T1000 (cell line): Measurements from ENCODE around the gene SAMD14.

Experiments used
- DNase-seq: peaks from one replicate; lab custom pipeline; 2025; ENCODE audit warnings: mixed read lengths; lab: John Stamatoyannopoulos, UW

Gene SAMD14

DNA sequence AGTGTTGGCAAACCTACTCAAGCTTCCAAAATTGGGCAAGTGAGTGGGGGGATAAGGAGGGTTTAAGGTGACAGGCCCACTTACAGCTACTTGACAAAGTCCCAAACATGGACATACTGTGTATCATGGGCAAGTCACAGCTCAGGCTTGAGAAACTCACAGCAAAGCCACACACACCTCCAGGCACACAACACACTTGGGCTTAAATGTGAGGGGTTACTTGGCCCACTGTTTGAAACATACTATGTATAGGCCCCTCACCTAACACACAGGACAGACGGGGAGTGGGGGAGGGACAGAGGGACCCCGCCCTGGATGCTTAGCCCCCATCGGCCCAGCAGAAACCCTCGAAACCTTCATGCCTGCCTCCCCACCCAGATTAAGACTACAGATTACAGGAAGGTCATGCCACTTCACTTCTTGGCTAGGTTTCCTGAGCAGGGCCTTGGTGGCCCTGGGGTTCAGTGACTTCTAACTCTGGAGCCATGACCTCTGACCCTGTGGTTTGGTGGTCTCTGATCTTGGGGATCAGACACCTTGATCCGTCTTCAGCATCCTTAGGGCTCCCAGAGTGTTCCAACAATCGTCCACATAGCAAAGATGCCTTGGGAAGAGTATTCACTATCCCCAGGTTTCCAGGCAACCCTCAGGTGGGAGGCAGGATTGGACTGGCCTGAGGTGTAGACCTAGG, 2.3 kb upstream of the SAMD14 start:
- DNase-seq: no peak

DNA sequence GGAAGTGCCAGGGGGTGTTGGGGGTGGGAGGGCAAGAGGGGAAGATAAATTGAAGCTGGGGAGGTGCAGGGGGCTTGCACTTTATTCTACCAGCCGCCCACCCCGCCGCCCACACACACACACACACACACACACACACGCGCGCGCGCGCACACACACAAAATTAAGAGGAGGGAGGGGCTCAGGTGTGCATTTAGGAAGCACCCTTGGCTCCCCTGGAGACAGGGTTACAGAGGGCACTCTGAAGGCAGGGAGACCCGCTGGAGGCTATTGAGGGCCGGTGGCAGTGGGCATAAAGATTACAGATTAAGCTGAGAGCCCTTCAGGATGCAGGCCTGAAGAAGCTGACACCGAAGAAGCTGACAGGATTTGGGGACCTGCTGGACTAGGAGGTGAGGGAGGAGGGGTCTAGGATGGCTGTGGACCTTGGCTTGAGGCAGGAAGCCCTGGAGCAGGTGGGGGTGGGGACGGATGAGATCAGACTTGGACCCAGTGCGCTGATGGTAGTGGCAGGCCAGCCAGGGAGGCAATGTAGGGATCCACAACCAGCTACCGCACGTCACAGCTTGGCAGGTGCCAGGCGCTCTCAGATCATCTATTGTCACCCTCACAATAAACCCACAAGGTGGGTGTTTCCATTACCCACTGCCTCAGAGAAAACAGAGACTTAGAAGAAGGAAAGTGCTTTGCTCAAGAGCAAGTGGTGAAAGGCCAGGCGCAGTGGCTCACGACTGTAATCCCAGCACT, 772 bp upstream of the SAMD14 start:
- DNase-seq: no peak

DNA sequence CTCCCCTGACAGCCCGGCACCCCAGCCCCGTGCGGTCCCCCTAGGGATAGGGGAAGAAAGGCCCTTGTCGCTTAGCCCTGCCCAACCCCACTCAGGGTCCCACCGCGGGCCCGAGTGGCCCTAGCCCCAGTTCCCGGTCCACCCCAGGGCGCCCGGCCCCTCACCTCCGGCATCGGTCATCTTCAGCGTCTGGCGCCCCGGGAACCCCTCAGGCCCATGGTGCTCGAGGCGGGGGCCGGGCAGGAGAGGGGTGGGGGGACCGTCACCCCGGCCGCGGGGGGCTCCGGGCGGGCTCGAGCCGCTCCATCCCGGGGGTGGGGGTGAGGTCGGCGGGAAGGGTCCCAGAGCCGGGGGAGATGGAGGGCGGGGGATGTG, 620 bp downstream of the SAMD14 start:
- no peak for DNase-seq

DNA sequence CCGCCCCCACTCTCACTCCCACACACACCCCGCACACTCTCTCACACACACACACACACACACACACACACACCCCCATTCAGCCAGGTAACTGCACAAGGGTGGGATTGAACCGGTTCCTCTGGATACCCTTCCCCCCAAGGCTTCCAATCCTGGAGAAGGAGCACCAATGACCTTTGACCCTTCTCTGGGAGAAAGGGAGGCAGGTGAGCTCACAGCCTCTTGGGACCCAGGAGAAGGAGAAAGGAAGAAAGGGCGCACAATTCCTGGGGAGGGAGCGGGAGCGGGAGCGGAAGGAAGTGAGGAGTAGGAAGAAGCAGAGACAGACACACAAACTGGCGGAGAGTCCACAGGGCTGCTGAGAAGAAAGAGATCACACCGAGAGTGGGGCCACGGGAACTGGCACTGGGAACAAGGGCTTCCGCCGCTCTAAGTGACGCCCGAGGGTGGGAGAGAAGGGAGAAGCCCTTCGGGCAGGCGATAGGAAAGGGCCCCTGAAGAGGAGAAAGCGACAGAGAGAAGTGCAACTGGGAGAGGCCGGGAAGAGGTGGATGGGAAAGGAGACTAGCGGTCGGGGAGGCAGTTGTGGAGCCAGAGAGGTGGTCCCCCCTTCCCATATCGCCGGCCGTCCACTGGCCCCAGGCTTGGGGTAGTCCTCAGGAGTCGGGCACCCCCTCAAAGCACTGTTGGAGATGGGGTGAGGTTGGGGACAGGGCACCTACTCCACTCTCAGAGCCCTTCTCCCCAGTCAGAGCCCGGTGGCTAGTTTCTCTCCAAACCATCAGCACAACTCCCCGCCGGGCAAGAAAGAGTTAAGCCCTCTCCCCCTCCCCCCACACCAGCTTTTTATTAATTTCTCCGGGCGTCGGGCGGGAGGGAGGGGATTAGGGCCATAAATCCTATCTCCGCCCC, 1.3 kb downstream of the SAMD14 start:
- DNase-seq: no peak

DNA sequence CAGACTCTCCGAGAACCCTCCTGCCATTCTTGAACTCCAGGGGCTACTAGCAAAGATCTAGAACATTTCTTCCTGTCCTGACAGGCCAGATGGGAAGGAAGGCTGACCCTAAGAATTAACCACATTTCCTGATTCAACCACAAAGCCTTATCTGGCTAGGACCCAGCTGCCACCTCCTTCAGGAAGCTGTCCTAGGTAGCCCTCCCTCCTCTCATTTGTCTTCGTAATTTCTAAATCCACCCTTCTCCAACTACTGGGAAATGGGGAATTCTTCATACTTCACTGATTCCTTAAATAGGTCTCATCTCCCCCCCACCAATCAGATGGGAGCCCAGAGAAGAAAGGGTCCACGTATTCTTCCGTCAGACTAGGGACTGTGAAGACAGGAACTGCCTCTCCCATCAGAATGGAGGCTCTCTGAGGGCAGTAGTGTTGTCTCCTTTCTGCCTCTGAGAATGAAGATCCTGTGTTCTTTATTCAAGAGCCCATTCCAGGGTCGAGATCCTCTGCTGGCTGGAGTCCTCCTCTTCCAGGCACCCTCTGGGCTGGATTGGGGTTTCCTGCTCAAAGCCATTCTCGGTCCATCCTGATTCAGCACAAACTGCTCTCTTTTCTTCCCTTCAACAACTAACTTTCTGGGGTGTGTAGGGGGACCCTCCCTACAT, 2.1 kb downstream of the SAMD14 start:
- DNase-seq: no peak

DNA sequence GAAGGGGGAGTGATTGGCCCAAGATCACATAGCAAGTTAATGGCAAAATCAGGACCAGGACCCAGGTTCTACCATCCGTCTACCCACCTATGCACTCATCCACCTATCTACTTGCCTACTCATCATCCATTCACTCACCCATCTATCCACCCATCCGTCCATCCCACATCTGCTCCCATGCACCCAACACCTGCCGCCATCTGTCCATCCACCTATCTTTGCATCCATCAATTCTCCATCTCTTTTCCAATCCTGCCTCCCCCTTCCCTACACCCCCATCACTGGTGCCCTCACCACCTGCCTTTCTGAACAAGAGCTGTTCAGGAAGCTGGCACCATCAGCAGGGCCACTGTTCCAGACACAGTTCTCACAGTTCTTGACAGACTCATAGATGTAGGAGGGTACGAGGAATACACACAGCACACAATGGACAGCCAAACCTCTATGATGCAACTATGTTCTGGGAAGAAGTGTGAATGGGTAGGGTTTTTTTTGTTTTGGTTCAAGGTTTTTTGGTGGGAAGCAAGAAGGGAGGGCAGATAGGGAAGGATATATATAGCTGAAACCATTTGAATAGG, 4.5 kb downstream of the SAMD14 start:
- no peak for DNase-seq

DNA sequence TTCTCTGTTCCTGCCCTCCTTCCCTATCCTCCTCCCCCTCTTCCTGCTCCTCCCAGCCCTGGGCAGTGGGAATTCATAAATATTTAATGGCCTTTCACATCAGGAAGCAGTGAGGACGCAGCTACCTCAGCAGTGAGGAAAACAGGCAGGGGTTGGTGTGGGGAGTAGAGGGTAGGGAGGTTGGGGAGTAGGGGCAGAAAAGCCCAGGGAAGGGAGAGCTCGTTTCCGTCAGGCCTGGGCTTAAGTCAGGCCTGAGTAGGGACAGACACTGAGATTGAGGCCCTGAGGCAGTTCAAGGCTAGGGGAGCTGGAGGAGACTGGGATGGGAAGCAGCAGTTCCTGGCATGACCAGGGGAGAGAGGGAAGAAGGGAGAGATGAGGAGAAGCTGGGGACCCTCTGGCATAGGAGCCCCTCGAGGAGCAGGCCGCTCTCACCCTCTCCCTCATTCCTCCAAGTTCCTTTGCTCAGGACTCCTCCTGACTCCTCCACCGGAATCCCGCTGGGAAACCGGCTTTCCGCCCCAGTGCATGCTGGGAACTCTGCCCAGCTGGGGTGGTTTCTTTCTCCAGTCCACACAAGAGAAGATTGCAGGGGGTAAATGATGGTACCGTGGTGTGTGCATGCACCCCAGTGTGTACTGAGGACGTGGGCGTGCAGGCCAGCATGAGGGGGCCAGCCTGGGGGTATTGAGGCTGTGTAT, 6.2 kb downstream of the SAMD14 start:
- DNase-seq: no peak

DNA sequence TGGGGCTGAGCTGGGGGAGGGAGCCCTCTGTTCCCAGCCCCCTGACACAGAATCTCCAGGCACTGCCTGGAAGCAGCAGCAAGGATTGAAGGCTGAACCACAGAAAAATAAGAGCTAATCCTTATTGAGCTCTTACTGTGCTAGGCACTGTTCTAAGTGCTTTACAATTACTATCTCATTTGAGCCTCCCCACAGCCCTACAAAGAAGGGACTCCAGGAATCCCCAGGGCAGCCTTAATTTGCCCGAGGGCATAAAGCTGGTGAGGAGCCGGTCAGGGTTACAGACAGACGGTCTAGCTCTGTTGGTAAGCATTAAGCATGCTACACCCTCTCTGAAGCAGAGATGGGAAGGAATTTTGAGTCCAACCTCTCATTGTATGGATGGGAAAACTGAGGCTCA, 7.0 kb downstream of the SAMD14 start:
- no peak for DNase-seq

DNA sequence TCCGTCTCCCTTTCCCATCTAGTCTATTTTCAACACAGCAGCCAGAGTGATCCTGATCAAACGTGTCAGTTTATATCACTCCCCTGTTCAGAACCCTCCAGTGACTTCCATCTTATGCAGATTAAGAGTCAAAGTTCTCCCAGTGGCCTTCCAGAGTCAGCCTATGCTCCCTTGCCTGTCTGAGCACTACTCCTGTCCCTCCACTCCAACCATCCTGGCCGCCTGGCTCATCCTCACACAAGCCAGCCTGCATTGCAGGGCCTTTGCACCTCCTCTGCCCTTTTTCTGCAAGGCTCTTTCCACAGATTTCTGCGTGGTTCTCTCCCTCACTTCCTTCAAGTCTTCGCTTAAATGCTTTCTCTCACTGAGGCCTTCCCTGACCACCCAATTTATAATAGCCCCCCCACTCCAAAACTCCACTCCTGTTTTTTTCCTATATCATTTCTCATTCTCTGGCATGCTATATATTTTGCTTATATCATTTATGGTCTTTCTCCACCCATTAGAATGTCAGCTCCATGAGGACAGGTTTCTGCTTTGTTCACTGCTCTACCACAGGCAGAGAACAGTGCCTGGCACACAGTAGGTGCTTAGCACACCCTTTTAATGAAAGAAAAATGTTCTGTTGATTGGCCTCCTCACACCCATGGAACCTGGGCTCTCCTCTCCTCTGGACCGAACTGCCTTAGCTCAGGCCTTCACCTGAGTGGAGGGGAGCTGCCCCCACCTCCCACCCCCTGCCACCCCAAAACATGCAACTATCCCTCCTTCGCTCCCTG, 9.3 kb downstream of the SAMD14 start:
- no peak for DNase-seq

DNA sequence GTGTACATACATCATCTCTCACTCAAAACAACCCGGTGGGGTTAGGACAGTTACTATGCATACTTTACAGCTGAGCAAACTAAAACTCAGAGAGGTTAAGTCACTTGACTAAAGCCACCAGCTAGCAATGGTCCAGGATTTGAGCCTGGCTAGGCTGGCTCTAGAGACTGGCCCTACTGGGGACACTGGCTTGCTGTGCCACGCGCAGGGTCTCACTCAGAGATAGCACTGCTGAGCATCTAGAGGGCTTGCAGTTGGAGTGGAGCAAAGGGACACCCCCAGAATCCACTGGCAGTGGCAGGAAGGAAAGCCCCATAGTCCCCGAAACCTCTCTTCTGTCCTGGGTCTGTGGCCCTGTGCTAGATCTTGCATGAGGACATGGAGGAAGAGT, 11.1 kb downstream of the SAMD14 start:
- no peak for DNase-seq

DNA sequence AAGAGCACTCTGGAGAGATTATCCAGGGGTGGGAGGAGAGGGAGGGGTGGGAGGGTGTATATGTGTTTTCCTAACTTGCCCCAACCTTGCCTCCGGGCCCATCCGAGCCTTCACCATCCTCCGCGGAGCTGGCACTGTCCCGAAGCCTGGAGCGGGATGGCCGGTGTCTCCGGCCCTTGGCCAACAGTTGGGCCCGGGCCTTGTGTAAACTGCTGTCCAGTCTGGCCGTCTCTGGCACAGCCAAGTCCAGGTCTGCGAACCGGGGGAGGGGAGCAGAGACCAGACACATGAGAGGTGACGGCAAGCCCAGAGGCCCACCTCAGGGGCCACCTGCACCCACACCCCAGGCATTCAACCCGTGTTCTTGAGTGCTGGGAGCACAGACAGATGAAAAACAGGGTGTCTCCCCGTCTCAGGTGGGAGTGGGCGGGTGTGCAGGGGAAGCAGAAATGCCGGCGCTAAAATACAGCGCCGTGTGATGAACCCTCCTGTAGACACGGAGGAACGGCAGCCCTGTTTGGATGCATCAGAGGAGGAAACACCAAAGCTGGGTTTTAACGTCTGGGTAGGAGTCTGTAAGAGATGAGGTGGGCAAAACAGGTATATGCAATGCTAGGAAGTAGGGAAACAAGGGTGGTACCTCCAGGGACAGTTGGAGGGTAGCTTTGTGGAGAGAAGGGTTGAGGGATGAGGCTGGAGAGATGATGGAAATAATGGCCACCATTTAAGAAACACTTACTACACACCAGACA, 11.7 kb downstream of the SAMD14 start:
- no peak for DNase-seq

DNA sequence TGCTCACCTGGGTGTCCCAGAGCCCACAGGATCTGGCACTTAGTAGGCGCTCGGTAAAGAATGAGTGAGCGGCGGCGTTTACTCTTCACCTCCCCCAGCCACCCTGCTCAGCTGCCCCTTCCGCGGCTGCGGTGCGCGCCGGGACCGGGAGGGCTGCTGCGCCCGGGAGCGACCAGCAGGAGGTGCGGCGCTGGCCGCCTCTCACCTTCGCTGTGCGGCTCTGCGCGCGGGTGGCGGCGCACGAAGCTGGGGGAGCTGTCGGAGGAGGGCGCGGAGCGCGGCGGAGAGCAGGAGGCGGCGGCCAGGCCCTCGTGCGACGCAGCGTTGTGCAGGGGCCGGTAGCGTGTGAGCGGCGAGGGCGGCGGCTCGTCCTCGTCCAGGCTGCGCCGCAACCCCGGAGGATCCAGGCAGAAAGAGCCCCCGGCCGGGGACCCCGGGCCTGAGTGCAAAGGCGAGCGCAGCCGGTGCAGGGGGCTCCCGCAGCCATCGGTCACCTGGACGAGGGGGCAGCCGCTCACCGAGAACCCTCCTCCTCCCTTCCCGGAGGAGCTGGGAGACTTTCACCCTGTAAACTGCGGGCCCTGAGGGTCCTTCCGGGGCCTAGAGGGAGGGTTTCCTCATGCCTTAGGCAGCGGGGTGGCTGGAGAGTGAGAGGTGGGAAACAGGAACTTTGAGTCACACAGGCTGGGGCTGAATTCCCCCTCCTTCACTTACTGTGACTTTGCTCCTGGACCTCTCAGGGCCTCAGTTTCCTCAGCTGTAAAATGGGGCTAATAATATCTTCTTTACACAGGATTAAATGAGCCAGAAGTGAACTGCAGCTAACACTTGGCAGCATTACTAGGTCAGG, 12.5 kb downstream of the SAMD14 start:
- no peak for DNase-seq

DNA sequence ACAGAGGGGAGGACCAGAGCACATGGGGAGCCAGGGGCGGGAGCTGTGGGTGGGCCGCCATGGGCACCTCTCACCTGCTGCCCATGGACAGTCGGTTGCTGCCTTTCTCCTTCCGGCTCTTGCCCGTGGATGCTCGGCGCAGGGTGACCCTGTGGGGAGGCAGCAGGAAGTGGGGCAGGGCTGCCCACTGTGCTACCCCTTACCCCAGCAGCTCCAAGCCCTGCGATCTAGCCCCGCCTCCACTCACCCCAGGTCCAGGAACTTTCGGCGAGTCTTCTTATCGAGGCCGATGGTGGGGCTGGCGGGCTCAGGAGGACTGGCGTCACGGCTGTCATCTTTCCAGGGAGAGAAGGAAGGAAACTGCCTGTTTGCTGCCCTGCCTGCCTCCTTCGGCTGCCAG, 14.2 kb downstream of the SAMD14 start:
- DNase-seq: no peak

DNA sequence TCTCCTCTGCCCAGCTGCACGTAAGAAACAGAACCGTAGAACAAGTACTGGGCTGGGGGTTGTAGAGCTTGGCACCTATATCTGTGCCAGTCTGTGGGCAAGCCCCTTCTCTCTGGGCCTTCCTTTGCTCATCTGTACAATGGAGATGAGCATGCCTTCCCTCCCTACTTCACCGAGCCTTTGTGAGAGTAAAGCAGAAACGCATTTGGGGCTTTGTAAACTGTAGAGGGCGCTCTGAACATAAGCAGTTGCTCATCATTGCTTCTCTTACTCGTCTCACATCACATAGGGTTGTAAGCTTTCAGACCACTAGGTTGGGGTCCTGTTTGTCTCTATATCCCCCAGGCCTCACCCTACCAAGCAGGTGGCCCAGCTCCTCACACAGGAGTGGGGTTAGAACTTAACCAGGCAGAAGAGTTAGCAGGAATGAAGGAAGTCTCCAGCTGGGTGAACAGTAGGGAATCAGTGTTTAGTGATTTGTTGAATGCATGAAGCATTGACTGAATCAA, 15.1 kb downstream of the SAMD14 start:
- DNase-seq: no peak

DNA sequence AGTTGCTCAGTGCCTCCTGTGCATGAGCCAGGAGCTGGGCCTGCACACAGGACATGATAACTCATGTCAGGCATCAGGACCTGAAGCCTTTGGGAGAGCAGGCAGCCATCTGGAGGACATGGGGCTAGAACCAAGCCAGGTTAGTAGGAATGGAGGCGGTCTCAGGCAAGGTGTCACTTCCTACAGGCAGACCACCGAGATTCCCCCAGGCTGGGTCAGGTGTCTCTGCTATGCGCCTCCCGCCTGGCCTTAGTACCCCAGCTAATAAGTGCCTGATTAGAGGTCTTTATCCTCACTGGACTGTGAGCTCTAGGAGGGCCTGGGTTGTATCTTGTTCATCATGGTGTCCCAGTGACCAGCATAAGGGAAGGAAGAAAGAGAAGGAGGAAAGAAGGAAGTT, 15.6 kb downstream of the SAMD14 start:
- DNase-seq: no peak

DNA sequence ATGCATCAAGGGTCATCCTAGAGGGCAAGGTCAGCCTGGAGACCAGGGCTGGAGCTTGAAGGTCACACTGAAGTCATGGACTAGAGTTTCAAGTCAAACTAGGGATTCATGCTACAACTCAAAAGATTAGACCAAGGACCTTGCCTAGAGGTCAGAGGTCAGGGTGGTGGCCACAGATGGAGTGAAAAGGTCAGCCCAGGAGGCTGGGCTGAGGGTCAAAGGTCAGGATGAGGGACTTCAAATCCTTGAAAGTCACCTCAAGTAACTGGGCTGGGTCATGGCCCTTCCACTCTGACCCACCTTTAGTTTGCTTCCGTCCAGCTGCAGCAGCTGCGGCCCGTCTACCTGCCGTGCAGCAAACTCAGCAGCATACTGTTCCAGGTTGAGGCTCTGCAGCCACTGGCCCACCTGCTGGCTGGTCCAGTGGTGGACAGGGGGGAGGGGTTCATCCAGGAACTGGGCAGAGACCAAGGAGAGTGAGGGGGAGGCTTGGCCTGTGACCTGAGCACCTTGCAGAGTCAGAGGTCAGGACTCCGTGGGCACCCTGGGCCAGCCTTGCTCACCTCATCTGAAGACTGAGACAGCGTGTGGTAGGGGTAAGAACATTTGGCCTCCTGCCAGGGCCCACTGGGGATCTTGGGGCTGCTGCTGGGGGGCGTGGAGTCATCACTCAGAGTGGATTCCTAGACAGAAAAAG, 16.2 kb downstream of the SAMD14 start:
- no peak for DNase-seq

DNA sequence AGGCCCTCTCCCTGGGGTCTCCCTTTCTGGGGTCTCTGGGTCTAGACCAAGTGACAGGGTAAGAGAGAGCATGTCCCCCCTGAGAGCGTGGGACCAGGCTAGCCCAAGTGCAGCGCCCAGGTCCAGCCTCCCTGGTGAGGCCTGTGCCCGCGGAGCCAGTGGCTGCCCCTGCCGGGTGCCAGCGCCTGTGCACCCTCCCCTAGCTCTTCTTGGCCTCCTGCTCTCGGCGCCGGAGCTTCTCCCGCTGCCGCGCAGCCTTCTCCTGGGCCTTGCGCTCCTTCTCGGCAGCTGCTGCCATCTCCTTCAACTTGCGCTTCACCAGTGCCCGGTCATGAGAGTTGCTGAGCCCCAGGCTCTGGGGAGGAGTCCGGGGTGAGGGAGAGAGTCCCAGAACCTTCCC, 17.3 kb downstream of the SAMD14 start:
- no peak for DNase-seq
